GM12864 (cell line): ENCODE data around the gene MGLL.

Experiments
- DNase-seq: peaks from one replicate; pipeline ENCODE4 v3.0.0-alpha.2; 2011; ENCODE audit warnings: low read depth
- H3K4me3 ChIP-seq: 2 replicates; pipeline ENCODE4 v1.5.1; 2011; ENCODE audit warnings: mild to moderate bottlenecking, low read depth, low read length, control low read depth
- CTCF ChIP-seq: IDR thresholded peaks from 2 replicates; pipeline ENCODE4 v1.5.1; 2011; ENCODE audit warnings: low read depth, mild to moderate bottlenecking, moderate library complexity, low read length, control low read depth, inconsistent platforms; ENCODE audit errors: missing control alignments

The MGLL gene

GRCh38 chr3:127839099-127839498, 16.8 kb upstream of the MGLL start:
- no peak for TF ChIP-seq CTCF
- DNase-seq: no peak
- H3K4me3 ChIP-seq: no peak overlapping the region

- H3K4me3 ChIP-seq: no peak overlapping the region; the same call in 1 of the 2 replicates
- TF ChIP-seq CTCF: no peak
- peak; percentile 80 for DNase-seq
Measured at GRCh38 chr3:127835993-127836882, 13.9 kb upstream of the MGLL start.

GRCh38 chr3:127834771-127835170, 12.5 kb upstream of the MGLL start:
- H3K4me3 ChIP-seq: peak overlapping the region; percentile 36
- no peak for TF ChIP-seq CTCF
- no peak for DNase-seq

GRCh38 chr3:127833281-127834032, 11.1 kb upstream of the MGLL start:
- TF ChIP-seq CTCF: no peak
- H3K4me3 ChIP-seq: no peak overlapping the region
- DNase-seq: no peak

- no peak for DNase-seq
- H3K4me3 ChIP-seq: no peak overlapping the region
Measured at GRCh38 chr3:127831723-127832172, 9.4 kb upstream of the MGLL start.

GRCh38 chr3:127829537-127829936, 7.2 kb upstream of the MGLL start:
- no peak overlapping the region for H3K4me3 ChIP-seq
- TF ChIP-seq CTCF: no peak
- no peak for DNase-seq

More at GRCh38 chr3:127831723-127832172, 9.4 kb upstream of the MGLL start:
- TF ChIP-seq CTCF: peak; percentile 80
